ENCODE results near the gene PIEZO1.

GRCh38 chr16:88826070-88826840, 41.2 kb upstream of the PIEZO1 start:
- TF ChIP-seq POLR2AphosphoS5 (IDR thresholded peaks at IDR 0.05; ENCODE audit: low read length) (no peak), ZNF274 (IDR thresholded peaks at IDR 0.05; ENCODE audit: insufficient read depth, insufficient read length) (no peak), NR2C2 (IDR thresholded peaks at IDR 0.05; ENCODE audit: borderline replicate concordance, control insufficient read depth, insufficient read length, low read depth) (no peak), ZNF384 (IDR thresholded peaks at IDR 0.05; ENCODE audit: borderline replicate concordance, low read depth, low read length) (no peak), TCF7 (IDR thresholded peaks at IDR 0.05; ENCODE audit: borderline replicate concordance) (no peak), CTCF (IDR thresholded peaks at IDR 0.05 in 2 of 3, conservative IDR thresholded peaks at IDR 0.05 in 1 of 3; ENCODE audit: control insufficient read depth in 2 of 3, extremely low read depth in 1 of 3, insufficient read depth in 1 of 3, low read depth in 3 of 3, low read length in 3 of 3) (no peak), CBX3 (IDR thresholded peaks at IDR 0.05; ENCODE audit: borderline replicate concordance, low read depth) (no peak), MAX (IDR thresholded peaks at IDR 0.05; ENCODE audit: low read depth, low read length) (no peak), RCOR1 (conservative IDR thresholded peaks at IDR 0.05; ENCODE audit: low read depth, low read length) (no peak), FOS (IDR thresholded peaks at IDR 0.05; ENCODE audit: borderline replicate concordance, extremely low read depth, insufficient read length) (no peak), FOXK2 (IDR thresholded peaks at IDR 0.05) (no peak), SMARCA5 (IDR thresholded peaks at IDR 0.05) (no peak), NFYB (IDR thresholded peaks at IDR 0.05; ENCODE audit: insufficient read depth, low read depth, low read length) (no peak)

Data from GM12878 (cell line).